A549 (cell line): Measurements from ENCODE around the gene SPATS2. TPM values are rescaled to one million over a fixed set of nuclear protein-coding genes. Genes with fewer than 3 reads are reported as not detected.

Source experiments
- ATAC-seq, 2 experiments: fragments of 200-7000 bp in 1 of 2; fragments of >200 bp in 1 of 2; cut with Nextera tagmentation in 1 of 2; cut with Tn5 transposase in 1 of 2; 3 replicates each; pipeline versions ENCODE4 v1.8.0 to v1.9.1; 2018 to 2020; ENCODE audit warnings: mild to moderate bottlenecking in 1 of 2, moderate library complexity in 1 of 2
- CTCF ChIA-PET: fragments of 300-600 bp; sonication (Branson Sonifier 250); formaldehyde crosslinking; extraction: SDS; loops from one replicate; lab custom pipeline; 2021; ENCODE audit warnings: antibody characterized with exemption, inconsistent platforms; lab: Yijun Ruan, JAX
- POLR2A ChIA-PET: fragments of 350-600 bp; formaldehyde crosslinking; extraction: SDS; loops from one replicate; lab custom pipeline; 2021; ENCODE audit warnings: antibody characterized with exemption, inconsistent platforms; lab: Yijun Ruan, JAX
- DNase-seq, 2 experiments: peaks; one replicate each; pipeline versions ENCODE4 v3.0.0 to v3.0.0-alpha.2; 2011 to 2016; ENCODE audit warnings: low read depth in 1 of 2, low spot score in 1 of 2
- FAIRE-seq: peaks from 2 replicates; lab custom pipeline; 2011; peaks lifted over from hg19 to GRCh38; lab: Jason Lieb, UNC
- H3K27ac ChIP-seq, 2 experiments: fragments of >200 bp; sonication (Bioruptor Twin); formaldehyde crosslinking; 3 replicates each; pipeline ENCODE4 v1.5.1; 2016 to 2017
- H3K4me1 ChIP-seq: fragments of >200 bp; sonication (Bioruptor Twin); formaldehyde crosslinking; 3 replicates; pipeline ENCODE4 v1.6.1; 2016
- H3K4me2 ChIP-seq: fragments of >200 bp; sonication (Bioruptor Twin); formaldehyde crosslinking; 3 replicates; pipeline ENCODE4 v1.6.1; 2016
- H3K4me3 ChIP-seq: fragments of >200 bp; sonication (Bioruptor Twin); formaldehyde crosslinking; 3 replicates; pipeline ENCODE4 v1.5.1; 2016
- H3K9me3 ChIP-seq: fragments of >200 bp; sonication (Bioruptor Twin); formaldehyde crosslinking; 3 replicates; pipeline ENCODE4 v1.6.1; 2016
- BCL3 ChIP-seq: fragments of >200 bp; sonication (Bioruptor Twin); formaldehyde crosslinking; IDR thresholded peaks from 3 replicates; pipeline ENCODE4 v1.6.1; 2016
- BHLHE40 ChIP-seq: IDR thresholded peaks from 2 replicates; pipeline ENCODE4 v1.6.1; 2012; ENCODE audit warnings: low read depth, low read length, inconsistent platforms
- CBX2 ChIP-seq: fragments of 200-600 bp; sonication (generic); IDR thresholded peaks from 2 replicates; pipeline ENCODE4 v1.6.1; 2016; ENCODE audit warnings: low read depth, mild to moderate bottlenecking, borderline replicate concordance
- CBX8 ChIP-seq: fragments of 200-600 bp; sonication (generic); IDR thresholded peaks from 2 replicates; pipeline ENCODE4 v1.6.1; 2016
- CHD2 ChIP-seq: fragments of 150-350 bp; IDR thresholded peaks from 2 replicates; pipeline ENCODE4 v1.6.1; 2014; ENCODE audit warnings: low read length; ENCODE audit not compliant: partially characterized antibody
- E2F6 ChIP-seq: IDR thresholded peaks from 2 replicates; pipeline ENCODE4 v1.6.1; 2012; ENCODE audit warnings: low read depth, borderline replicate concordance
- EHF ChIP-seq: fragments of 250-450 bp; sonication (Bioruptor Pico); IDR thresholded peaks from 2 replicates; pipeline ENCODE4 v1.5.0; 2020; ENCODE audit warnings: mild to moderate bottlenecking
- EHMT2 ChIP-seq: fragments of 200-600 bp; sonication (generic); IDR thresholded peaks from 2 replicates; pipeline ENCODE4 v1.6.1; 2016; ENCODE audit warnings: antibody characterized with exemption, low read depth, mild to moderate bottlenecking, moderate library complexity
- EP300 ChIP-seq, 2 experiments: fragments of >200 bp; sonication (Bioruptor Twin); formaldehyde crosslinking; IDR thresholded peaks; 2 replicates in 1 of 2; 3 replicates in 1 of 2; pipeline ENCODE4 v1.6.1; 2016 to 2017
- FOSL2 ChIP-seq, 2 experiments: fragments of 450-650 bp in 1 of 2; fragments of >200 bp in 1 of 2; sonication (Bioruptor Twin) in 1 of 2; formaldehyde crosslinking; IDR thresholded peaks; 2 replicates each; pipeline versions ENCODE4 v1.5.0 to v1.6.1; 2016 to 2020; ENCODE audit warnings: mild to moderate bottlenecking in 1 of 2, moderate library complexity in 1 of 2
- GATA3 ChIP-seq: IDR thresholded peaks from 2 replicates; pipeline ENCODE4 v1.6.1; 2012; ENCODE audit warnings: borderline replicate concordance
- HDAC2 ChIP-seq: fragments of 200-600 bp; sonication (generic); IDR thresholded peaks from 2 replicates; pipeline ENCODE4 v1.6.1; 2016
- HEYL ChIP-seq: fragments of 250-450 bp; sonication (Bioruptor Pico); IDR thresholded peaks from 2 replicates; pipeline ENCODE4 v1.8.0; 2021; ENCODE audit warnings: mild to moderate bottlenecking, moderate library complexity
- HOXA7 ChIP-seq: fragments of 250-450 bp; sonication (Bioruptor Pico); IDR thresholded peaks from 2 replicates; pipeline ENCODE4 v1.5.0; 2020; ENCODE audit warnings: mild to moderate bottlenecking, moderate library complexity
- HOXB5 ChIP-seq: fragments of 250-450 bp; sonication (Bioruptor Pico); IDR thresholded peaks from 2 replicates; pipeline ENCODE4 v1.5.0; 2020; ENCODE audit warnings: mild to moderate bottlenecking, moderate library complexity
- JUN ChIP-seq, 2 experiments: fragments of >200 bp; sonication (Bioruptor Twin); formaldehyde crosslinking; IDR thresholded peaks; 2 replicates in 1 of 2; 3 replicates in 1 of 2; pipeline ENCODE4 v1.6.1; 2016 to 2017
- JUNB ChIP-seq: fragments of >200 bp; sonication (Bioruptor Twin); formaldehyde crosslinking; IDR thresholded peaks from 2 replicates; pipeline ENCODE4 v1.6.1; 2016
- KDM5A ChIP-seq: fragments of 200-600 bp; sonication (generic); IDR thresholded peaks from 2 replicates; pipeline ENCODE4 v1.6.1; 2016; ENCODE audit warnings: antibody characterized with exemption, mild to moderate bottlenecking
- MAX ChIP-seq: IDR thresholded peaks from 2 replicates; pipeline ENCODE4 v1.6.1; 2012
- MAZ ChIP-seq: fragments of 150-350 bp; IDR thresholded peaks from 2 replicates; pipeline ENCODE4 v1.6.1; 2014; ENCODE audit warnings: antibody characterized with exemption, low read depth, low read length, borderline replicate concordance
- MYC ChIP-seq: IDR thresholded peaks from 2 replicates; pipeline ENCODE4 v1.6.1; 2012; ENCODE audit warnings: mild to moderate bottlenecking, inconsistent platforms, low read length, improper control_type of control experiment, borderline replicate concordance
- POLR2A ChIP-seq: IDR thresholded peaks from 2 replicates; pipeline ENCODE4 v1.6.1; 2012; ENCODE audit warnings: mild to moderate bottlenecking, low read length
- POLR2AphosphoS2 ChIP-seq: conservative IDR thresholded peaks from 2 replicates; pipeline ENCODE4 v1.6.1; 2012; ENCODE audit warnings: low read length, improper control_type of control experiment, inconsistent platforms
- RCOR1 ChIP-seq: fragments of 150-350 bp; IDR thresholded peaks from 2 replicates; pipeline ENCODE4 v1.6.1; 2014; ENCODE audit warnings: antibody characterized with exemption, low read length, low read depth
- RFX5 ChIP-seq: fragments of 450-650 bp; IDR thresholded peaks from 2 replicates; pipeline ENCODE4 v1.7.1; 2014; ENCODE audit warnings: antibody characterized with exemption, mild to moderate bottlenecking, moderate library complexity
- SMC3 ChIP-seq: fragments of >200 bp; sonication (Bioruptor Twin); formaldehyde crosslinking; IDR thresholded peaks from 3 replicates; pipeline ENCODE4 v1.6.1; 2018; ENCODE audit warnings: inconsistent platforms
- SREBF2 ChIP-seq: fragments of 450-650 bp; IDR thresholded peaks from 2 replicates; pipeline ENCODE4 v1.6.1; 2014; ENCODE audit warnings: mild to moderate bottlenecking, moderate library complexity
- TFCP2L1 ChIP-seq: fragments of 250-450 bp; sonication (Bioruptor Pico); IDR thresholded peaks from 2 replicates; pipeline ENCODE4 v1.5.0; 2021; ENCODE audit warnings: mild to moderate bottlenecking
- TP53 ChIP-seq: fragments of 250-450 bp; sonication (Bioruptor Pico); IDR thresholded peaks from 2 replicates; pipeline ENCODE4 v1.5.0; 2021; ENCODE audit warnings: mild to moderate bottlenecking, moderate library complexity
- USF2 ChIP-seq: fragments of 450-650 bp; IDR thresholded peaks from 2 replicates; pipeline ENCODE4 v1.6.1; 2014; ENCODE audit warnings: antibody characterized with exemption
- WGBS: methylation state at CpG from one replicate; pipeline ENCODE4 v1.1.6; 2017; ENCODE audit errors: missing lambda C conversion rate; 5-methylcytosine and 5-hydroxymethylcytosine counted together
- polyA plus RNA-seq, 4 experiments: library from polyadenylated mRNA; depleted of rRNA in 3 of 4; stranded (reverse); fragments of >200 nt; fragmentation: RNase III in 1 of 4; extraction: RNeasy Plus Mini Kit Qiagen cat#74134 plus additional on column Dnase treatment in 1 of 4; gene quantifications; 2 replicates in 3 of 4; 3 replicates in 1 of 4; pipeline ENCODE4 v1.2.3, GENCODE V29; 2011 to 2017

SPATS2 gene
- polyA plus RNA-seq, 2 of the 4 experiments (the other 2 are of a cell fraction): 37.7 to 154 TPM

- no peak for TF ChIP-seq CHD2
- TF ChIP-seq E2F6: no peak
- TF ChIP-seq BHLHE40: no peak
- TF ChIP-seq USF2: no peak
- TF ChIP-seq SMC3: no peak
- no peak for TF ChIP-seq EHMT2
- TF ChIP-seq KDM5A: no peak
- no peak for TF ChIP-seq MAX
- no peak for TF ChIP-seq JUN (IDR thresholded peaks at IDR 0.05)
- no peak for TF ChIP-seq HOXA7 (CRISPR knock-in tag)
- TF ChIP-seq HEYL (CRISPR knock-in tag): no peak
- no peak for TF ChIP-seq POLR2A
- TF ChIP-seq CBX8: no peak
- TF ChIP-seq EP300 (IDR thresholded peaks at IDR 0.05): no peak
- TF ChIP-seq, all 56 proteins: peak for 0
- Histone ChIP-seq H3K27ac (no peak overlapping the region), H3K9me3 (no peaks in the 10 kb centered on the region), H3K4me1 (peaks cover 8% of the 10 kb centered on the region; the same call in 2 of the 3 replicates), H3K4me2 (no peak overlapping the region), H3K4me3 (no peak overlapping the region)
- POLR2A ChIA-PET: no interaction called here
- no peak for DNase-seq
- WGBS: 82% methylated on average over 37 of the region's 39 CpGs
- ATAC-seq: no peak
- FAIRE-seq: no peak
- CTCF ChIA-PET: interaction anchor here (1.6 to 6.8 kb wide), 2 partner anchors 13 to 255 kb away, joined by 5 to 56 read pairs; no protein-coding TSS in a partner anchor
Observed at GRCh38 chr12:49543914-49544815, 176.9 kb downstream of the SPATS2 start.

- ChIA-PET CTCF (interaction anchor here (0.6 to 6.8 kb wide), 10 partner anchors 11 to 257 kb away, joined by 3 to 56 read pairs (median 4); no protein-coding TSS in a partner anchor), POLR2A (interaction anchor here (1.3 kb wide), 1 partner anchor 22 kb away, joined by 6 read pairs; the partner anchor contains the start of gene MCRS1)
- H3K4me1 ChIP-seq: no peaks in the 10 kb centered on the region
- DNase-seq (no peak), FAIRE-seq (no peak), ATAC-seq (no peak)
- no peak overlapping the region for H3K4me2 ChIP-seq
- no peaks in the 10 kb centered on the region for H3K9me3 ChIP-seq
- TF ChIP-seq EHF (CRISPR knock-in tag) (no peak), SREBF2 (no peak), USF2 (no peak), MAZ (no peak), HDAC2 (no peak), POLR2AphosphoS2 (no peak), MYC (no peak), FOSL2 (IDR thresholded peaks at IDR 0.05) (no peak), FOSL2 (CRISPR knock-in tag; IDR thresholded peaks at IDR 0.05) (no peak), JUNB (no peak), CBX2 (no peak), RCOR1 (no peak), GATA3 (no peak), RFX5 (no peak), TFCP2L1 (CRISPR knock-in tag) (no peak), TP53 (no peak), CBX8 (no peak), BCL3 (no peak), HOXB5 (CRISPR knock-in tag) (no peak)
- no peak overlapping the region for H3K4me3 ChIP-seq
- no peak overlapping the region for H3K27ac ChIP-seq
- 73% methylated on average over 4 of the region's 4 CpGs for WGBS
Observed at GRCh38 chr12:49545815-49546214, 178.6 kb downstream of the SPATS2 start.
